GM15510 (cell line): Measurements from ENCODE around the gene METTL25B.

Experiments
- POLR2A ChIP-seq: IDR thresholded peaks from 3 replicates; pipeline ENCODE4 v1.6.1; 2011; ENCODE audit warnings: borderline replicate concordance; ENCODE audit not compliant: insufficient read length; ENCODE audit errors: extremely low read depth

METTL25B gene

GRCh38 chr1:156781585-156782186 is 53.4 kb downstream of the METTL25B start:
- TF ChIP-seq POLR2A: no peak

GRCh38 chr1:156785458-156785857 is 57.2 kb downstream of the METTL25B start:
- TF ChIP-seq POLR2A: no peak
